ENCODE measurements around the gene ADCY5.

DNA sequence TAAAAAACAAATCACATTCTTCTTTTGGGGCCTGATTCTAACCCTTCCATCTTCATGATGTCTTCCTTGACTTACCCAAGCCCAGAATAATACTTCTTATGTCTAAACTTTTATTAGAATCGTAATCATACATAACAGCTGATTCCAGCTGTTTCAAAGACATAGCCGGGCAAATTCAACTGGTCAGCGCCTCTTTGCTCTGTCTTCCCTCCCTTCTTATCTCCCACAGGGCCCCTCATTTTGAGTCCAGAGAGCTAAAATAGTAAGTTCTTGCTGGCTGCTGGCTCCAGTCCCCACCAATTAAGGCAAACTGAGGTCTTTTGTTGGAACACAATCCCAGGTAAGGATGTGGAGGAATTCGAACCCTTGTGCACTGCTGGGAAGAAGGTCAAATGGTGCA is 108.6 kb downstream of the ADCY5 start:
- TF ChIP-seq, protein P1, sequence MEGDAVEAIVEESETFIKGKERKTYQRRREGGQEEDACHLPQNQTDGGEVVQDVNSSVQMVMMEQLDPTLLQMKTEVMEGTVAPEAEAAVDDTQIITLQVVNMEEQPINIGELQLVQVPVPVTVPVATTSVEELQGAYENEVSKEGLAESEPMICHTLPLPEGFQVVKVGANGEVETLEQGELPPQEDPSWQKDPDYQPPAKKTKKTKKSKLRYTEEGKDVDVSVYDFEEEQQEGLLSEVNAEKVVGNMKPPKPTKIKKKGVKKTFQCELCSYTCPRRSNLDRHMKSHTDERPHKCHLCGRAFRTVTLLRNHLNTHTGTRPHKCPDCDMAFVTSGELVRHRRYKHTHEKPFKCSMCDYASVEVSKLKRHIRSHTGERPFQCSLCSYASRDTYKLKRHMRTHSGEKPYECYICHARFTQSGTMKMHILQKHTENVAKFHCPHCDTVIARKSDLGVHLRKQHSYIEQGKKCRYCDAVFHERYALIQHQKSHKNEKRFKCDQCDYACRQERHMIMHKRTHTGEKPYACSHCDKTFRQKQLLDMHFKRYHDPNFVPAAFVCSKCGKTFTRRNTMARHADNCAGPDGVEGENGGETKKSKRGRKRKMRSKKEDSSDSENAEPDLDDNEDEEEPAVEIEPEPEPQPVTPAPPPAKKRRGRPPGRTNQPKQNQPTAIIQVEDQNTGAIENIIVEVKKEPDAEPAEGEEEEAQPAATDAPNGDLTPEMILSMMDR (conservative IDR thresholded peaks at IDR 0.05): no peak
- no peak for TF ChIP-seq EZH2 (IDR thresholded peaks at IDR 0.05; ENCODE audit: low read depth)
